PC-3 (cell line): ENCODE measurements around the gene ACBD6. TPM values are rescaled to one million over a fixed set of nuclear protein-coding genes. Genes with fewer than 3 reads are reported as not detected.

Source experiments
- ATAC-seq: fragments of 200-7000 bp; cut with Tn5 transposase; 2 replicates; pipeline ENCODE4 v1.9.1; 2020; ENCODE audit warnings: mild to moderate bottlenecking, moderate library complexity
- BruUV-seq: library from RNA; stranded (reverse); fragments of 400-500 nt; replicated peaks from 2 replicates; lab custom pipeline; 2021; lab: Mats Ljungman, UMichigan
- CTCF ChIA-PET: fragments of 300-600 bp; sonication (Branson Sonifier 250); formaldehyde crosslinking; loops from one replicate; lab custom pipeline; 2022; ENCODE audit warnings: antibody characterized with exemption; lab: Charles Lee
- POLR2A ChIA-PET: fragments of 300-600 bp; sonication (Branson Sonifier 250); formaldehyde crosslinking; loops from one replicate; lab custom pipeline; 2022; ENCODE audit warnings: antibody characterized with exemption; ENCODE audit not compliant: unreplicated experiment; lab: Charles Lee
- DNase-seq: peaks from one replicate; pipeline ENCODE4 v3.0.0-alpha.2; 2015
- H2AFZ ChIP-seq: fragments of 300-600 bp; sonication (generic); 2 replicates; pipeline ENCODE4 v1.6.0; 2016; ENCODE audit warnings: antibody characterized with exemption, low read length
- H3F3A ChIP-seq: fragments of 300-600 bp; sonication (generic); one replicate; pipeline ENCODE4 v1.6.0; 2017; ENCODE audit warnings: antibody characterized with exemption, low read length, control low read depth, mild to moderate bottlenecking; ENCODE audit not compliant: unreplicated experiment
- H3K27ac ChIP-seq: fragments of 300-600 bp; sonication (generic); 2 replicates; pipeline ENCODE4 v1.5.1; 2016; ENCODE audit warnings: mild to moderate bottlenecking, low read length
- H3K27me3 ChIP-seq: fragments of 300-600 bp; sonication (generic); 2 replicates; pipeline ENCODE4 v1.6.1; 2016; ENCODE audit warnings: low read length, mixed read lengths
- H3K36me3 ChIP-seq: fragments of 300-600 bp; sonication (generic); 2 replicates; pipeline ENCODE4 v1.6.1; 2016; ENCODE audit warnings: low read depth, mixed run types, low read length, mixed read lengths
- H3K4me1 ChIP-seq: fragments of 300-600 bp; sonication (generic); 2 replicates; pipeline ENCODE4 v1.5.1; 2016; ENCODE audit warnings: low read length; ENCODE audit not compliant: insufficient read depth
- H3K4me2 ChIP-seq: fragments of 300-600 bp; sonication (generic); 2 replicates; pipeline ENCODE4 v1.6.0; 2016; ENCODE audit warnings: low read length
- H3K4me3 ChIP-seq: fragments of 300-600 bp; sonication (generic); 2 replicates; pipeline ENCODE4 v1.5.1; 2016; ENCODE audit warnings: mild to moderate bottlenecking, low read length, mixed read lengths
- H3K79me2 ChIP-seq: fragments of 300-600 bp; sonication (generic); 2 replicates; pipeline ENCODE4 v1.6.1; 2017; ENCODE audit warnings: low read length, mixed read lengths
- H3K9ac ChIP-seq: fragments of 300-600 bp; sonication (generic); 2 replicates; pipeline ENCODE4 v1.6.0; 2016; ENCODE audit warnings: mild to moderate bottlenecking, low read length
- H3K9me2 ChIP-seq: fragments of 300-600 bp; sonication (generic); replicated peaks from 2 replicates; pipeline ENCODE4 v1.6.1; 2016; ENCODE audit warnings: mixed run types, low read length, mixed read lengths
- H3K9me3 ChIP-seq: fragments of 300-600 bp; sonication (generic); 2 replicates; pipeline ENCODE4 v1.6.1; 2016; ENCODE audit warnings: low read length, mixed read lengths
- H4K20me1 ChIP-seq: fragments of 300-600 bp; sonication (generic); 2 replicates; pipeline ENCODE4 v1.6.1; 2016; ENCODE audit warnings: low read length, mixed read lengths
- CTCF ChIP-seq: fragments of 300-600 bp; sonication (generic); conservative IDR thresholded peaks from 2 replicates; pipeline ENCODE4 v1.5.1; 2017; ENCODE audit warnings: antibody characterized with exemption, low read depth, mild to moderate bottlenecking, low read length
- EZH2 ChIP-seq: fragments of 300-600 bp; sonication (generic); IDR thresholded peaks from one replicate; pipeline ENCODE4 v1.6.1; 2017; ENCODE audit warnings: antibody characterized with exemption, mild to moderate bottlenecking, low read length; ENCODE audit not compliant: unreplicated experiment
- EZH2phosphoT487 ChIP-seq: fragments of 300-600 bp; sonication (generic); IDR thresholded peaks from 2 replicates; pipeline ENCODE4 v1.6.1; 2018; ENCODE audit warnings: mild to moderate bottlenecking, antibody characterized with exemption, low read length, borderline replicate concordance
- intact Hi-C: fragments of 100-400 bp; cut with micrococcal nuclease; formaldehyde crosslinking; loops from 2 replicates; pipeline ENCODE4 v1.9.0; 2023
- total RNA-seq: library from RNA; depleted of rRNA; stranded (reverse); fragments of >200 nt; gene quantifications from 2 replicates; pipeline ENCODE4 v1.2.3, GENCODE V29; 2014

ACBD6 gene
- total RNA-seq, 1 experiment from 2014 or later = 43.3 TPM

- no peak overlapping the region for H3K27ac ChIP-seq
- DNase-seq = no peak
- no peak for TF ChIP-seq CTCF
- ChIA-PET POLR2A (no interaction called here), CTCF (no interaction called here)
- peaks cover 1% of the 10 kb centered on the region; the same call in 1 of the 2 replicates for H3K36me3 ChIP-seq
- H3K9ac ChIP-seq = no peak overlapping the region
- H3K4me1 ChIP-seq = peaks cover 2% of the 10 kb centered on the region; the same call in 1 of the 2 replicates
- no TSS peak for BruUV-seq
- no peaks in the 10 kb centered on the region for H3K9me2 ChIP-seq
- no peaks in the 10 kb centered on the region for H3K79me2 ChIP-seq
- H3K9me3 ChIP-seq = no peaks in the 10 kb centered on the region
- no peaks in the 10 kb centered on the region for H3F3A ChIP-seq
- no peak overlapping the region for H3K4me2 ChIP-seq
- no peaks in the 10 kb centered on the region for H4K20me1 ChIP-seq
- intact Hi-C loops = no loop called here
- ATAC-seq = no peak
- no peak overlapping the region for H2AFZ ChIP-seq
- no peaks in the 10 kb centered on the region for H3K27me3 ChIP-seq
- no peak overlapping the region for H3K4me3 ChIP-seq
Observed at GRCh38 chr1:180484490-180484889, 17.9 kb downstream of the ACBD6 start.

- TF ChIP-seq EZH2 (no peak), CTCF (peak; percentile 74)
- ATAC-seq = peak; percentile 55
- Histone ChIP-seq H3K27me3 (no peaks in the 10 kb centered on the region), H3K4me3 (no peak overlapping the region; the same call in 1 of the 2 replicates), H3K27ac (no peak overlapping the region), H3K4me1 (peaks cover 2% of the 10 kb centered on the region; the same call in 1 of the 2 replicates), H3K79me2 (no peaks in the 10 kb centered on the region), H4K20me1 (no peaks in the 10 kb centered on the region), H3K9me2 (no peaks in the 10 kb centered on the region), H2AFZ (no peak overlapping the region), H3K4me2 (peak overlapping the region; percentile 58), H3K9me3 (no peaks in the 10 kb centered on the region), H3K9ac (no peak overlapping the region), H3F3A (no peaks in the 10 kb centered on the region), H3K36me3 (peaks cover 8% of the 10 kb centered on the region)
- BruUV-seq = no TSS peak
- ChIA-PET POLR2A (no interaction called here), CTCF (no interaction called here)
- intact Hi-C loops = loop anchor here (2.0 kb wide), 2 partner anchors 230 to 776 kb away; no protein-coding TSS in a partner anchor
- peak; percentile 59 for DNase-seq
Observed at GRCh38 chr1:180482425-180483275, 19.7 kb downstream of the ACBD6 start.

GRCh38 chr1:180470031-180470430 lies 32.3 kb downstream of the ACBD6 start:
- no peak overlapping the region for H3K4me3 ChIP-seq
- intact Hi-C loops = no loop called here
- H3K27me3 ChIP-seq = no peaks in the 10 kb centered on the region
- DNase-seq (no peak), ATAC-seq (no peak)
- H3K36me3 ChIP-seq = no peaks in the 10 kb centered on the region
- ChIA-PET CTCF (no interaction called here), POLR2A (no interaction called here)
- no peaks in the 10 kb centered on the region for H4K20me1 ChIP-seq
- 0 out of 2 replicates have a peak, but pooled peaks cover 2% of the 10 kb centered on the region for H3K79me2 ChIP-seq
- H2AFZ ChIP-seq = no peak overlapping the region
- no peaks in the 10 kb centered on the region for H3F3A ChIP-seq
- no peak overlapping the region for H3K27ac ChIP-seq
- no peaks in the 10 kb centered on the region for H3K4me1 ChIP-seq
- TF ChIP-seq CTCF (no peak), EZH2phosphoT487 (no peak), EZH2 (no peak)
- no peak overlapping the region for H3K4me2 ChIP-seq
- no peaks in the 10 kb centered on the region for H3K9me2 ChIP-seq
- no peak overlapping the region for H3K9ac ChIP-seq
- no peaks in the 10 kb centered on the region for H3K9me3 ChIP-seq
- no TSS peak for BruUV-seq
